ENCODE results near the gene GGTLC1.

DNA sequence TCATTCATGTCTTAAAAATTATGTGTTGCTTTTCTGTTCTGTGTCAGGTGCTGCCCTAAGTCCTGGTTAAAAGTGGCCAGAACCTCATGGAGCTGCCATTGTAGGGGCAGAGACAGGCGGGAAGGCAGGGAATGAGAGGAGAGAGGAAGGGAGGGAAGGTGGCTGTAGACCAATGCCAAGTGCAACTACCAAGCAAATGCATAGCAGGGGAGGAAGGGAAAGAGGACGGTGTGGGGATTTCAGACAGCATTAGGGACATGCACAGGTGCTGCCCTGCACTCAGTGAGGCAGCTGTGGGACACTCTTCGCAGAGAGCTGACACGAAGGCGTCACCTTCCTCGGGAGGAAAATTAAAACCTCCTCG lies 21.0 kb downstream of the GGTLC1 start:
- TF ChIP-seq, protein P1, sequence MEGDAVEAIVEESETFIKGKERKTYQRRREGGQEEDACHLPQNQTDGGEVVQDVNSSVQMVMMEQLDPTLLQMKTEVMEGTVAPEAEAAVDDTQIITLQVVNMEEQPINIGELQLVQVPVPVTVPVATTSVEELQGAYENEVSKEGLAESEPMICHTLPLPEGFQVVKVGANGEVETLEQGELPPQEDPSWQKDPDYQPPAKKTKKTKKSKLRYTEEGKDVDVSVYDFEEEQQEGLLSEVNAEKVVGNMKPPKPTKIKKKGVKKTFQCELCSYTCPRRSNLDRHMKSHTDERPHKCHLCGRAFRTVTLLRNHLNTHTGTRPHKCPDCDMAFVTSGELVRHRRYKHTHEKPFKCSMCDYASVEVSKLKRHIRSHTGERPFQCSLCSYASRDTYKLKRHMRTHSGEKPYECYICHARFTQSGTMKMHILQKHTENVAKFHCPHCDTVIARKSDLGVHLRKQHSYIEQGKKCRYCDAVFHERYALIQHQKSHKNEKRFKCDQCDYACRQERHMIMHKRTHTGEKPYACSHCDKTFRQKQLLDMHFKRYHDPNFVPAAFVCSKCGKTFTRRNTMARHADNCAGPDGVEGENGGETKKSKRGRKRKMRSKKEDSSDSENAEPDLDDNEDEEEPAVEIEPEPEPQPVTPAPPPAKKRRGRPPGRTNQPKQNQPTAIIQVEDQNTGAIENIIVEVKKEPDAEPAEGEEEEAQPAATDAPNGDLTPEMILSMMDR (IDR thresholded peaks at IDR 0.05) = no peak
- TF ChIP-seq POLR2A (IDR thresholded peaks at IDR 0.05) = no peak
